Upper lobe of right lung (tissue), 1 donor: ENCODE data around the gene TP53I3. TPM values are rescaled to one million over a fixed set of nuclear protein-coding genes. Genes with fewer than 3 reads are reported as not detected.

ENCODE experiments used
- ATAC-seq: fragments of 200-7000 bp; cut with Tn5 transposase; one replicate; pipeline ENCODE4 v1.9.1; 2020; ENCODE audit warnings: mild to moderate bottlenecking, moderate library complexity
- DNase-seq: peaks from one replicate; pipeline ENCODE4 v3.0.0-alpha.2; 2020
- H3K27ac ChIP-seq: fragments of 200-600 bp; one replicate; pipeline ENCODE4 v1.8.0; 2022
- H3K27me3 ChIP-seq: fragments of 200-600 bp; one replicate; pipeline ENCODE4 v1.8.0; 2022; ENCODE audit warnings: mild to moderate bottlenecking
- H3K36me3 ChIP-seq: fragments of 200-600 bp; one replicate; pipeline ENCODE4 v1.8.0; 2022
- H3K4me1 ChIP-seq: fragments of 200-600 bp; one replicate; pipeline ENCODE4 v1.8.0; 2022
- H3K4me3 ChIP-seq: fragments of 200-600 bp; one replicate; pipeline ENCODE4 v1.8.0; 2022; ENCODE audit warnings: mild to moderate bottlenecking
- H3K9me3 ChIP-seq: fragments of 200-600 bp; one replicate; pipeline ENCODE4 v1.8.0; 2022
- intact Hi-C: fragments of 100-400 bp; cut with DNase I; formaldehyde crosslinking; loops from one replicate; pipeline ENCODE4 v1.11.0; 2022
- total RNA-seq: library from RNA; stranded (reverse); fragmentation: NEBNext Ultra II Directional; extraction: Animal tissue kit (Norgen Biotek cat#: 25700); gene quantifications from one replicate; pipeline ENCODE4 v1.2.1, GENCODE V29; 2021
- TF ChIP-seq, protein P1 (sequence below): fragments of 200-600 bp; IDR thresholded peaks from one replicate; pipeline ENCODE4 v1.8.0; 2022; ENCODE audit warnings: antibody characterized with exemption
- donor health status: DM: no; HTN: yes; CAD: no; lungs with severe emphysema.

The TP53I3 gene
- total RNA-seq, 1 donor from 2014 or later: 44.3 TPM

- TF ChIP-seq, protein P1, sequence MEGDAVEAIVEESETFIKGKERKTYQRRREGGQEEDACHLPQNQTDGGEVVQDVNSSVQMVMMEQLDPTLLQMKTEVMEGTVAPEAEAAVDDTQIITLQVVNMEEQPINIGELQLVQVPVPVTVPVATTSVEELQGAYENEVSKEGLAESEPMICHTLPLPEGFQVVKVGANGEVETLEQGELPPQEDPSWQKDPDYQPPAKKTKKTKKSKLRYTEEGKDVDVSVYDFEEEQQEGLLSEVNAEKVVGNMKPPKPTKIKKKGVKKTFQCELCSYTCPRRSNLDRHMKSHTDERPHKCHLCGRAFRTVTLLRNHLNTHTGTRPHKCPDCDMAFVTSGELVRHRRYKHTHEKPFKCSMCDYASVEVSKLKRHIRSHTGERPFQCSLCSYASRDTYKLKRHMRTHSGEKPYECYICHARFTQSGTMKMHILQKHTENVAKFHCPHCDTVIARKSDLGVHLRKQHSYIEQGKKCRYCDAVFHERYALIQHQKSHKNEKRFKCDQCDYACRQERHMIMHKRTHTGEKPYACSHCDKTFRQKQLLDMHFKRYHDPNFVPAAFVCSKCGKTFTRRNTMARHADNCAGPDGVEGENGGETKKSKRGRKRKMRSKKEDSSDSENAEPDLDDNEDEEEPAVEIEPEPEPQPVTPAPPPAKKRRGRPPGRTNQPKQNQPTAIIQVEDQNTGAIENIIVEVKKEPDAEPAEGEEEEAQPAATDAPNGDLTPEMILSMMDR: no peak
- DNase-seq (no peak), ATAC-seq (no peak)
- Histone ChIP-seq H3K27me3 (no peaks in the 10 kb centered on the region), H3K9me3 (no peaks in the 10 kb centered on the region), H3K27ac (no peak overlapping the region), H3K4me3 (no peak overlapping the region), H3K4me1 (no peaks in the 10 kb centered on the region), H3K36me3 (no peaks in the 10 kb centered on the region)
- intact Hi-C loops: no loop called here
Observed at GRCh38 chr2:24058564-24059271, 25.9 kb downstream of the TP53I3 start.

- no peak for DNase-seq
- intact Hi-C loops: no loop called here
- Histone ChIP-seq H3K9me3 (no peaks in the 10 kb centered on the region), H3K36me3 (no peaks in the 10 kb centered on the region), H3K27ac (no peak overlapping the region), H3K4me3 (no peak overlapping the region), H3K4me1 (no peaks in the 10 kb centered on the region), H3K27me3 (no peaks in the 10 kb centered on the region)
- ATAC-seq: no peak
- TF ChIP-seq, protein P1: no peak
Observed at GRCh38 chr2:24055750-24056149, 28.9 kb downstream of the TP53I3 start.

GRCh38 chr2:24054366-24055010 lies 30.1 kb downstream of the TP53I3 start:
- no peaks in the 10 kb centered on the region for H3K9me3 ChIP-seq
- H3K4me1 ChIP-seq: no peaks in the 10 kb centered on the region
- no peak overlapping the region for H3K4me3 ChIP-seq
- ATAC-seq (no peak), DNase-seq (no peak)
- TF ChIP-seq, protein P1: no peak
- intact Hi-C loops: no loop called here
- H3K36me3 ChIP-seq: no peaks in the 10 kb centered on the region
- no peak overlapping the region for H3K27ac ChIP-seq
- no peaks in the 10 kb centered on the region for H3K27me3 ChIP-seq

DNA sequence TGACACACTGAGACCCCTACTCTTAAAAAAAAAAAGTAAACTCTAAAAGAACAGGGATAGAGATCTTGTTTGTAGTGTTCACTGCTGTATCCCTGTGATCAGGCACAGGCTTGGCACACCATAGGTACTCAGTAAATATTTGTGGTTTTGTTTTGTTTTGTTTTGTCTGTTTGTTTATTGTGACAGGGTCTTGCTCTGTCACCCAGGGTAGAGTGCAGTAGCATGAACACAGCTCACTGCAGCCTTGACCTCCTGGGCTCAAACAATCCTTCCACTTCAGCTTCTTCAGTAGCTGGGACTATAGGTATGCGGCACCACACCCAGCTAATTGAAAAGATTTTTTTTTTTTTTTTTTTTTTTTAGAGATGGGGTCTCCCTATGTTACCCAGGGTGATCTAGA lies 31.7 kb downstream of the TP53I3 start:
- H3K27ac ChIP-seq: no peak overlapping the region
- intact Hi-C loops: no loop called here
- TF ChIP-seq, protein P1: no peak
- peaks cover 9% of the 10 kb centered on the region for H3K4me1 ChIP-seq
- H3K27me3 ChIP-seq: no peaks in the 10 kb centered on the region
- H3K9me3 ChIP-seq: no peaks in the 10 kb centered on the region
- H3K4me3 ChIP-seq: no peak overlapping the region
- no peak for DNase-seq
- no peak for ATAC-seq
- H3K36me3 ChIP-seq: no peaks in the 10 kb centered on the region

DNA sequence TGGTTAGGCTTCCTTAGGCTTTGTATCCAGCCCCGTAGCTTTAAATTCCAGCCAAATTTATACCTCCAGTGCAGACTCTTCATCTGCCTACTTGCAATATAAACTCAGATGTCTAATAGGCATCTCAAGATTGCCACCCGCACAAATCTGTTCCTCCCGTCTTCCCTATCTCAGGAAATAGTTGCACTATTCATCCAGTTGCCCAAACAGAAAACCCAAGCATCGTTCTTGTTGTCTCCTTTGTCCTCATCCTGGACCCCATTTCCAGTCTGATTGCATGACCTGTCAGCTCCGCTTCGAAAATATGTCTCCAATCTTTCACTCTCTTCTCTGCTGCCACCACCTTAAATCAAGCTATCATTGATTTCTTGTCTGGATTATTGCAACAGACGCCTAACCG lies 32.8 kb downstream of the TP53I3 start:
- Histone ChIP-seq H3K9me3 (no peaks in the 10 kb centered on the region), H3K27me3 (no peaks in the 10 kb centered on the region), H3K4me1 (peaks cover 9% of the 10 kb centered on the region), H3K36me3 (no peaks in the 10 kb centered on the region), H3K27ac (no peak overlapping the region), H3K4me3 (no peak overlapping the region)
- ATAC-seq (no peak), DNase-seq (no peak)
- intact Hi-C loops: no loop called here
- TF ChIP-seq, protein P1: no peak
